Epithelial cell of esophagus (primary cell): Measurements from ENCODE around the gene ARID1B.

Experiments used
- DNase-seq: peaks from one replicate; pipeline ENCODE4 v3.0.0; 2010; ENCODE audit warnings: low read depth
- H3K4me3 ChIP-seq: 2 replicates; pipeline ENCODE4 v1.5.1; 2011; ENCODE audit warnings: mild to moderate bottlenecking, low read length, control low read depth
- TF ChIP-seq, protein P1 (sequence below): IDR thresholded peaks from 2 replicates; pipeline ENCODE4 v1.5.1; 2011; ENCODE audit warnings: low read depth, mild to moderate bottlenecking, low read length, control low read depth, inconsistent platforms; ENCODE audit not compliant: insufficient read depth; ENCODE audit errors: missing control alignments

The ARID1B gene

DNA sequence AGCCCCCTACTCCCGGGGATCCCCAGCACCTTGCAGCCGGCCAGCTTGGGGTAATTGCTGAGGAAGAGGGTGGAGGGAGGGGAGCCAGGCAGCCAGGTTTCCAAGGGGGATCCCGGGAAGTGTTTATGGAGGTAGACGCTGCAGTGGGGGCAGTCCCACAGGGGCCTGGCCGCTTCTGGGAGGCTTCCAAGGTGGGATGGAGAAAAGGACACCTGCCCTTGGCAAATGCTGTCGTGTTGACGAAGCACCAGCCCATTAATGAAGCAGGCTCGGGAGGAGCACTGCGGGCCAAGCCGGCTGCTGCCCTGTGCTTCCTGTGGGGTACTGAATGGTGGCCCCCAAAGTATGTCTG lies 463.8 kb downstream of the ARID1B start:
- no peak overlapping the region for H3K4me3 ChIP-seq
- TF ChIP-seq, protein P1, sequence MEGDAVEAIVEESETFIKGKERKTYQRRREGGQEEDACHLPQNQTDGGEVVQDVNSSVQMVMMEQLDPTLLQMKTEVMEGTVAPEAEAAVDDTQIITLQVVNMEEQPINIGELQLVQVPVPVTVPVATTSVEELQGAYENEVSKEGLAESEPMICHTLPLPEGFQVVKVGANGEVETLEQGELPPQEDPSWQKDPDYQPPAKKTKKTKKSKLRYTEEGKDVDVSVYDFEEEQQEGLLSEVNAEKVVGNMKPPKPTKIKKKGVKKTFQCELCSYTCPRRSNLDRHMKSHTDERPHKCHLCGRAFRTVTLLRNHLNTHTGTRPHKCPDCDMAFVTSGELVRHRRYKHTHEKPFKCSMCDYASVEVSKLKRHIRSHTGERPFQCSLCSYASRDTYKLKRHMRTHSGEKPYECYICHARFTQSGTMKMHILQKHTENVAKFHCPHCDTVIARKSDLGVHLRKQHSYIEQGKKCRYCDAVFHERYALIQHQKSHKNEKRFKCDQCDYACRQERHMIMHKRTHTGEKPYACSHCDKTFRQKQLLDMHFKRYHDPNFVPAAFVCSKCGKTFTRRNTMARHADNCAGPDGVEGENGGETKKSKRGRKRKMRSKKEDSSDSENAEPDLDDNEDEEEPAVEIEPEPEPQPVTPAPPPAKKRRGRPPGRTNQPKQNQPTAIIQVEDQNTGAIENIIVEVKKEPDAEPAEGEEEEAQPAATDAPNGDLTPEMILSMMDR, result no peak
- DNase-seq, result no peak

DNA sequence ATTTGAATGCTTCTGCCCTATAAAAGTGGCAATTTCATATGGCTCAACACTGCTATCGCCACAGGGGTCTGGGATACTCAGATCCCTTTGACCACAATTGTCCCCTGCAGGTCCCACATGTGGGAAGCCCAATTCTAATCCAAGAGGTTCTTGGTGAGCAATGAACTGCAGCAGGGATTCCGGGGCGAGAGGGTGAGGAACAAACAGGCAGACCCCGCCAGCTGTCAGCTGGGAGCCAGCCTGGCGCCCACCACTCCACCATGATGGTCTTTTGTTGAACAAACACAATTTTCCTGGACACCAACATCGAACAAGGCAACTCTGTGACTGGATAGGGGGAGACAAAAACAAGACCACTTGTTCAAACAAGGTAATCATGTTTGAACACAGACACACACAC lies 465.6 kb downstream of the ARID1B start:
- TF ChIP-seq, protein P1, result no peak
- no peak for DNase-seq
- no peak overlapping the region for H3K4me3 ChIP-seq

DNA sequence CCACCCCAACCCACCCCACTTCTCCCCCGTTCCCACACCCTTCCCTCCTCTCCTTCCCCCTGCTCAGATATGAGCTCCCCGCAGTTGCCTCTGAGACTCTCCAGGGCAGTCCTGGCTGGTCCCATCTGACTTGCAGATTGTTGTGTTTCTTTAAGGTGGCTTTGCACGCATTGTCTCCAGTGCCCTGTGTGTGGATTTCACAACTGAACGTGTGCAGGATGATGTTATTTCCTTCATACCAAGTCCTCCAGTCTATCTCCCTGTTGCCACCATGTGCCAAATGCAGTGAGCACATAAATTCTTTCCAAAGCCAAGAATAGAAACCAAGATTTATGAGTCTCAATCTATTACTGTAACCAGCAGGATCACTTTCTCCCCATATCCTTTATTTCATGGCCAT lies 467.0 kb downstream of the ARID1B start:
- DNase-seq, result peak; percentile 31
- no peak overlapping the region for H3K4me3 ChIP-seq
- TF ChIP-seq, protein P1, result no peak

DNA sequence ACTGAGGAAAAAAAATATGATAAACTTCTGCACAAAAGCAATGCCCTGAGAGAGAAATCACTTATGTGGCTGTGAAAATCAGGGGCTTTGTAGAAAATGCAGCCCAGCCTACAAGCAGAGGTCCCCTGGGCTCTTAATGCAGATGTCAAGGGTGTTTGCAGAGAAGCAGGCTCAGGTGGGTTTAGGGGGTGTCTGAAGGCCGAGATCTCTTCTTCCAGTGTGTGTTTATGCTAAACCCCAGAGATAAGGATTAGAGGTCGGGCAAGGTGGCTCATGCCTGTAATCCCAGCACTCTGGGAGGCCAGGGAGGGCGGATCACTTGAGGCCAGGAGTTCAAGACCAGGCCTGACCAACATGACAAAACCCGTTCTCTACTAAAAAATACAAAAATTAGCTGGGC lies 467.6 kb downstream of the ARID1B start:
- TF ChIP-seq, protein P1, result no peak
- H3K4me3 ChIP-seq, result no peak overlapping the region
- DNase-seq, result no peak

DNA sequence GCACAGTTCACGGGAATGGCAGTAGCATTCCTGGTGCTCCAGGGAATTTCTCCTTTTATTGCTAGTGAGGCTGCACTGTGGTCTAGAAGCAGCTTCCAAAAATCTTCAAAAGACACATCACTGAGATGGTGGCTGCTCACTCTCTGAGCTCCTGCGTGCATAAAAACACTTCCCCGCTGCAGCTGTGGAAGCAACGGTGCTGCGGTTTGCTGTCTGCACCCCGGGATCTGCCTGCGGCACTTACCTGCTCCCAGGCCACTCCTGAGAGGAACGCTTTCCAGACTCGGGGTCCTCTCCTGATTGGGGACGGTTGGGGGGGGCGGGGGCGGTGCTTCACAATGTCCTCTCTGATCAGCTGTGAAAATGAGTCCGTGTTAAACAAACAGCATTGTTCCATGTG lies 468.3 kb downstream of the ARID1B start:
- no peak for DNase-seq
- H3K4me3 ChIP-seq, result no peak overlapping the region
- TF ChIP-seq, protein P1, result no peak

DNA sequence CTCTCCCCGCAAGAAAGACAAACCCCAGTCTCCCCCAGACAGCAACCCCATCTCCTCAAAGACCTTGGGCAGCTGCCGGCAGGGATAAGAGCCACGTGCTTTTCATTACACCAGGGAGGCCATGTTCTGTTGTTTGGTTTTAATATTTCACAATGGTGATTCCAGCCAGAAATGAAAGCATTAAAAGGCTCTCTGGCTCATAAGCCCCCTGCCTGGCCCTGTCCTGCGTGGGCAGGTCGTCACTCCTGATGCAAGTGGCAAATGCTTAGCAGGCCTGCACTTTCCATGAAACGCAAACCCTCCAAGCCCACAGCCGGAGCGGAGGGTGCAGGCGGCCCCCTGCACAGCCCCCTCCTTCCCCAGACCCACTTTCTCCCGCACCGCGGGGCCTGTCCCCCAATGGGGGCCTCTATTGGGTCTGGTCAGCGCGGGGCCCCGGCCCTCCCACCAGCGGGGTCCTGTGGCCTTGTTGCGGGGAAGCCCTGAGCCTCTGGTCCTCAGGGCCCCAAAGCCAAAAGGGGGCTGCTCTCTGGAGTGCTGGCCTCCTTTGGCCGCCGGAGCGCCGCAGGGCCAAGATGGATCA lies 469.0 kb downstream of the ARID1B start:
- TF ChIP-seq, protein P1, result no peak
- H3K4me3 ChIP-seq, result no peak overlapping the region
- no peak for DNase-seq

DNA sequence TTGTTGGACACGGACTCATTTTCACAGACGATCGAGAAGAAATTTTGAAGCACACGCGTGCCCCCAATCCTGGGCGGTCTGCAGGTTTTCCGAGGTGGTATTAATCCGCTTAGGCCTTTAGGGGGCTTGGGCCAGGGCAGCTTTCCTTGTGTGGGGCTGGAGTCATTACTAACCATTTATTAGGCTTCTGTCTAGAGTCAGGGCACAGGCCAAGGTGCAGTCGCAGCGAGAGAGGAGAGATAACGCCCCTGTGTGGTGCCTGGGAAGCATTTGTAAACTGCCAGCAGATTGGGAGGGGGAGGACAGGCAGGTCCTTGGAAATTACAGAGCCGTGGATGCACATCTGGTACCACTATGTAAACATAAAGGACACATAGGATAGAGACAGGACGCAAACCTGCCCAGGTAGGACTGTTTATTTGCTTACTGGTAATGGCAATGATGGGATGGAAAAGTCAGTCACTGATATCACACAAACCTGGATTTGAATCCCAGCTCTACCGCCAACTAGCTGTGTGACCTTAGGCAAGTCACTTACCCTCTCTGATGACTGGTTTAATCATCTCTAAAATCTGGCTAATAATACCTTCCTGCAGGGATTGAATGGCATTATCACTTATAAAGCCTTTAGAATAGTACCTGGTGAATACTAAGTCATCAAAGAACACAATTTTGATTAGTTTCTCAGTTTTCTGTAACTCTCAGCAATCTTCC lies 469.8 kb downstream of the ARID1B start:
- H3K4me3 ChIP-seq, result no peak overlapping the region
- no peak for DNase-seq
- TF ChIP-seq, protein P1, result no peak
